Memory B cell (primary cell): Measurements from ENCODE around the gene BPIFB1.
A peak's percentile ranks its signal among the peaks of the same experiment; 100 is the strongest.

Experiments
- ATAC-seq: fragments of 150-1000 bp; cut with Tn5 transposase; 2 replicates; pipeline ENCODE4 v1.10.0; 2021; ENCODE audit warnings: low read depth, mild to moderate bottlenecking, moderate library complexity
- DNase-seq, 2 donors: peaks; one replicate each; pipeline ENCODE4 v3.0.0; 2022; ENCODE audit warnings: low spot score in 2 of 2
- H3K27ac Mint-ChIP-seq: one replicate; pipeline ENCODE4 v1.8.0; 2022; ENCODE audit warnings: mild to moderate bottlenecking, moderate library complexity, mixed read lengths
- H3K27me3 Mint-ChIP-seq: one replicate; pipeline ENCODE4 v1.8.0; 2022; ENCODE audit warnings: mixed read lengths
- H3K36me3 Mint-ChIP-seq: one replicate; pipeline ENCODE4 v1.8.0; 2022; ENCODE audit warnings: mild to moderate bottlenecking, mixed read lengths
- H3K4me1 Mint-ChIP-seq: one replicate; pipeline ENCODE4 v1.8.0; 2022; ENCODE audit warnings: mixed read lengths
- H3K4me3 Mint-ChIP-seq: one replicate; pipeline ENCODE4 v1.8.0; 2022; ENCODE audit warnings: mild to moderate bottlenecking, moderate library complexity, mixed read lengths
- H3K9me3 Mint-ChIP-seq: one replicate; pipeline ENCODE4 v1.8.0; 2022; ENCODE audit warnings: mixed read lengths

BPIFB1 gene

GRCh38 chr20:33278700-33279099 lies 4.3 kb upstream of the BPIFB1 start:
- Mint-ChIP-seq H3K36me3 (no peaks in the 10 kb centered on the region), H3K4me3 (no peak overlapping the region), H3K9me3 (no peaks in the 10 kb centered on the region), H3K4me1 (no peaks in the 10 kb centered on the region), H3K27me3 (peaks cover 22% of the 10 kb centered on the region), H3K27ac (no peak overlapping the region)
- ATAC-seq, result no peak
- DNase-seq, result no peak

GRCh38 chr20:33279261-33279910 lies 3.6 kb upstream of the BPIFB1 start:
- Mint-ChIP-seq H3K36me3 (no peaks in the 10 kb centered on the region), H3K27ac (no peak overlapping the region), H3K27me3 (peaks cover 22% of the 10 kb centered on the region), H3K4me1 (no peaks in the 10 kb centered on the region), H3K4me3 (no peak overlapping the region), H3K9me3 (no peaks in the 10 kb centered on the region)
- DNase-seq (no peak), ATAC-seq (no peak)

GRCh38 chr20:33280000-33280680 lies 2.9 kb upstream of the BPIFB1 start:
- Mint-ChIP-seq H3K4me1 (no peaks in the 10 kb centered on the region), H3K27ac (no peak overlapping the region), H3K36me3 (no peaks in the 10 kb centered on the region), H3K4me3 (no peak overlapping the region), H3K9me3 (no peaks in the 10 kb centered on the region), H3K27me3 (peaks cover 26% of the 10 kb centered on the region)
- ATAC-seq, result no peak
- DNase-seq, result no peak

GRCh38 chr20:33280775-33281174 lies 2.2 kb upstream of the BPIFB1 start:
- no peaks in the 10 kb centered on the region for H3K36me3 Mint-ChIP-seq
- no peak for ATAC-seq
- no peak overlapping the region for H3K27ac Mint-ChIP-seq

GRCh38 chr20:33281550-33282146 lies 1.4 kb upstream of the BPIFB1 start:
- Mint-ChIP-seq H3K36me3 (no peaks in the 10 kb centered on the region), H3K4me3 (no peak overlapping the region), H3K27me3 (peaks cover 27% of the 10 kb centered on the region), H3K27ac (no peak overlapping the region), H3K9me3 (no peaks in the 10 kb centered on the region), H3K4me1 (no peaks in the 10 kb centered on the region)
- DNase-seq (no peak), ATAC-seq (no peak)

More at GRCh38 chr20:33280775-33281174, 2.2 kb upstream of the BPIFB1 start:
- H3K4me3 Mint-ChIP-seq, result no peak overlapping the region
- no peak for DNase-seq
- no peaks in the 10 kb centered on the region for H3K4me1 Mint-ChIP-seq
- peaks cover 27% of the 10 kb centered on the region for H3K27me3 Mint-ChIP-seq
- H3K9me3 Mint-ChIP-seq, result no peaks in the 10 kb centered on the region

GRCh38 chr20:33282196-33282934 lies 649 bp upstream of the BPIFB1 start:
- H3K9me3 Mint-ChIP-seq, result no peaks in the 10 kb centered on the region
- H3K27me3 Mint-ChIP-seq, result peaks cover 28% of the 10 kb centered on the region
- H3K36me3 Mint-ChIP-seq, result no peaks in the 10 kb centered on the region
- DNase-seq (no peak), ATAC-seq (no peak)
- H3K4me3 Mint-ChIP-seq, result no peak overlapping the region
- no peak overlapping the region for H3K27ac Mint-ChIP-seq
- H3K4me1 Mint-ChIP-seq, result no peaks in the 10 kb centered on the region

- H3K4me3 Mint-ChIP-seq, result no peak overlapping the region
- no peaks in the 10 kb centered on the region for H3K4me1 Mint-ChIP-seq
- peaks cover 24% of the 10 kb centered on the region for H3K27me3 Mint-ChIP-seq
- H3K27ac Mint-ChIP-seq, result no peak overlapping the region
- H3K9me3 Mint-ChIP-seq, result no peaks in the 10 kb centered on the region
- no peaks in the 10 kb centered on the region for H3K36me3 Mint-ChIP-seq
- no peak for DNase-seq
- ATAC-seq, result no peak
Observed at GRCh38 chr20:33284284-33284683, 1.3 kb downstream of the BPIFB1 start.

- Mint-ChIP-seq H3K27me3 (peaks cover 26% of the 10 kb centered on the region), H3K36me3 (no peaks in the 10 kb centered on the region), H3K27ac (no peak overlapping the region)
Observed at GRCh38 chr20:33284937-33285336, 1.9 kb downstream of the BPIFB1 start.

GRCh38 chr20:33285861-33286495 lies 3.0 kb downstream of the BPIFB1 start:
- Mint-ChIP-seq H3K4me1 (no peaks in the 10 kb centered on the region), H3K9me3 (no peaks in the 10 kb centered on the region), H3K27me3 (peaks cover 26% of the 10 kb centered on the region), H3K36me3 (no peaks in the 10 kb centered on the region), H3K27ac (no peak overlapping the region), H3K4me3 (no peak overlapping the region)
- DNase-seq (no peak), ATAC-seq (no peak)

More at GRCh38 chr20:33284937-33285336, 1.9 kb downstream of the BPIFB1 start:
- H3K4me1 Mint-ChIP-seq, result no peaks in the 10 kb centered on the region
- H3K4me3 Mint-ChIP-seq, result no peak overlapping the region
- no peak for DNase-seq
- no peak for ATAC-seq
- no peaks in the 10 kb centered on the region for H3K9me3 Mint-ChIP-seq

GRCh38 chr20:33287884-33288283 lies 4.9 kb downstream of the BPIFB1 start:
- no peak for DNase-seq
- H3K4me1 Mint-ChIP-seq, result no peaks in the 10 kb centered on the region
- ATAC-seq, result no peak
- H3K9me3 Mint-ChIP-seq, result no peaks in the 10 kb centered on the region
- H3K27ac Mint-ChIP-seq, result no peak overlapping the region
- no peaks in the 10 kb centered on the region for H3K36me3 Mint-ChIP-seq
- no peak overlapping the region for H3K4me3 Mint-ChIP-seq
- peaks cover 27% of the 10 kb centered on the region for H3K27me3 Mint-ChIP-seq

- Mint-ChIP-seq H3K27me3 (peaks cover 14% of the 10 kb centered on the region), H3K4me1 (no peaks in the 10 kb centered on the region), H3K4me3 (no peak overlapping the region), H3K27ac (no peak overlapping the region), H3K36me3 (no peaks in the 10 kb centered on the region), H3K9me3 (no peaks in the 10 kb centered on the region)
- no peak for DNase-seq
- no peak for ATAC-seq
Observed at GRCh38 chr20:33290852-33291251, 7.8 kb downstream of the BPIFB1 start.

GRCh38 chr20:33291416-33291815 lies 8.4 kb downstream of the BPIFB1 start:
- Mint-ChIP-seq H3K27me3 (peaks cover 14% of the 10 kb centered on the region), H3K9me3 (no peaks in the 10 kb centered on the region), H3K4me3 (no peak overlapping the region), H3K27ac (no peak overlapping the region), H3K36me3 (no peaks in the 10 kb centered on the region), H3K4me1 (no peaks in the 10 kb centered on the region)
- ATAC-seq (no peak), DNase-seq (no peak)

GRCh38 chr20:33291830-33292355 lies 8.9 kb downstream of the BPIFB1 start:
- no peaks in the 10 kb centered on the region for H3K36me3 Mint-ChIP-seq
- no peaks in the 10 kb centered on the region for H3K9me3 Mint-ChIP-seq
- DNase-seq, result peak; percentile 68 to 73
- no peaks in the 10 kb centered on the region for H3K4me1 Mint-ChIP-seq
- peak; percentile 49 for ATAC-seq
- no peak overlapping the region for H3K4me3 Mint-ChIP-seq
- no peak overlapping the region for H3K27ac Mint-ChIP-seq
- H3K27me3 Mint-ChIP-seq, result peaks cover 14% of the 10 kb centered on the region
